Effector memory CD4-positive, alpha-beta T cell (primary cell): ENCODE data around the gene ZKSCAN5.
"Not testable (repeated sequence)": the region's sequence is repeated elsewhere in the genome, so short reads cannot be mapped to it uniquely, and the experiment has no call there.

Experiments
- DNase-seq, 3 donors: peaks; one replicate each; pipeline ENCODE4 v3.0.0-alpha.2; 2020
- H3K27ac ChIP-seq: 2 replicates; pipeline ENCODE4 v1.7.0; 2013; ENCODE audit warnings: mild to moderate bottlenecking, low read length, moderate library complexity; ENCODE audit not compliant: insufficient read depth, poor library complexity, severe bottlenecking
- H3K27me3 ChIP-seq: replicated peaks from 2 replicates; pipeline ENCODE4 v1.7.0; 2013; ENCODE audit warnings: mild to moderate bottlenecking, low read length; ENCODE audit not compliant: insufficient read depth, control insufficient read depth, poor library complexity, severe bottlenecking
- H3K36me3 ChIP-seq: 2 replicates; pipeline ENCODE4 v1.7.0; 2013; ENCODE audit warnings: mild to moderate bottlenecking, low read length, moderate library complexity; ENCODE audit not compliant: control insufficient read depth, insufficient read depth
- H3K4me1 ChIP-seq: 2 replicates; pipeline ENCODE4 v1.7.0; 2013; ENCODE audit warnings: low read length, mild to moderate bottlenecking; ENCODE audit not compliant: control insufficient read depth, insufficient read depth, poor library complexity, severe bottlenecking
- H3K4me3 ChIP-seq: 2 replicates; pipeline ENCODE4 v1.7.0; 2013; ENCODE audit warnings: low read length, low read depth, mild to moderate bottlenecking; ENCODE audit not compliant: insufficient read depth, poor library complexity, severe bottlenecking
- H3K9me3 ChIP-seq: 2 replicates; pipeline ENCODE4 v1.7.0; 2013; ENCODE audit warnings: mild to moderate bottlenecking, low read length, moderate library complexity; ENCODE audit not compliant: control insufficient read depth

Gene ZKSCAN5

DNA sequence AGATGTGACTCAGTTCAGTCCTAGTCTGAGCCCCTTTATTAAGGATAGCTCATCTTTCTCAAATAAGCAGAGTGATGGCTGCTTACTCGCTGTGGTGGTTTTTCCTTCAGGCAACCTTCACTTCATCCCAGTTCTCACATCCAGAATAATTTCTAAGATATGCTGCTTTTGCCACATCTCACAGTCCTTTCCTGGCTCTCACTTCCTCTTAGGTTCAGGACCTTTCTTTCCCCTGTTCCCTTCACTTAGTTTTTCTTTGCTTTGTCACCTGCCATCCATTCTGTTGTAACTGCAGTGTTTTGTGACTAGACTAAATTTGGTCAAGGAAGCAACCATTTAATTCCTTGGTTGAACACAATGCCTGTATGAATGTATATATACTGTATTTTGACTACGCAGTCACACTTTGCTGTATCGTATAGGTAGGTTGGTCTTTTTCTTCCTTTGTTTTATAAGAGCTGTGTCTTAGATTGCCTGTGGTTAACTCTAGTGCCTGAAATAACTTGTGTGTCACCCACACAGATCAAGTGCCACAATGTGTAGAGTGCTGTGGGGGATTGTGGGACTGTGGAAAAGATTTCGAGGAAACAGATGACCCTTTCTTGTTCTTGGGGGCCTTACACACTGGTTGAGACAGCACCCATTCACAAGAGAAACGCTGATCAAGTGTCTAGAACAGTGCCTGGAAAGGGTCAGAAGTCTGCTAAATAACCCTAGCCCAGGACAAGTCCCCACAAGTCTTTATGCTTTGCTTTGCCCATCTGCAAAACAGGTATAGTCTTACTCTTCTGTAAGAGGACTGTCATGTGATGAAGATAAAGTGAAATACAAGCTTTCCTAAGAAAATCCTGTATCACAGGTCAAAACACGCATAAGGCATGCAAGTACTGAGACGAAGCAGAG lies 56.6 kb downstream of the ZKSCAN5 start:
- no peak for DNase-seq
- H3K4me3 ChIP-seq: no peak overlapping the region
- no peak overlapping the region for H3K27ac ChIP-seq
- H3K36me3 ChIP-seq: peaks cover 57% of the 10 kb centered on the region
- no peaks in the 10 kb centered on the region for H3K27me3 ChIP-seq
- H3K4me1 ChIP-seq: peaks cover 13% of the 10 kb centered on the region
- no peaks in the 10 kb centered on the region for H3K9me3 ChIP-seq

GRCh38 chr7:99561737-99562051 lies 57.2 kb downstream of the ZKSCAN5 start:
- H3K27ac ChIP-seq: no peak overlapping the region

DNA sequence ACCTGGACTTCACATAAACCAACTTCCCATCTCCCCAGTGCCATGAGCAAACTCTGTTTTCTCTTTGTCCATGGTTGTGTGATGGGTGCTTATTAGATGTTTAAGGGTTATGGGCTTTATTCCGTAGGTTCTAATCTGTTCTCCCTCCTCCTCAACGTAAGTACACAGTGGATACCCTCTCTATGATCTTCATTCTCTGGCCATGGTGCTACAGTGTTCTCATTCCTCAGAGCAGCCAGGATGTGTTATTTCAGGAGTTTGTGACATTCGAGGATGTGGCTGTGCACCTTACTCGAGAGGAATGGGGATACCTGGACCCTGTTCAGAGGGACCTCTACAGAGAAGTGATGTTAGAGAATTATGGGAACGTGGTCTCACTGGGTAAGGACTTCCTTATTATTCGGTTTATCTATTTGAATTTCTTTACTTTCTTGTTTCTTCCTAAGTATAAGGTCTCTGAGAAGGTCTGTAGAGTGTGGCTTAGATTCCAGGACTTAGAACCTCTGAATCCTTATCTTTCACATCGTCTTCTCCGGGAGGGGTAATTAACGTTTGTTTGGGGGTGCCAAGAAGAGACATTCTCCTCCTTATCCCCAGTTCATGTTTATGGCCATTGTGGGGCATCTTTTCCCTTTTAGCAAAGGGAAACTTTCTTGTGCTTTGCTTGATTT lies 57.8 kb downstream of the ZKSCAN5 start:
- Histone ChIP-seq H3K9me3 (no peaks in the 10 kb centered on the region), H3K27ac (no peak overlapping the region), H3K27me3 (no peaks in the 10 kb centered on the region), H3K4me3 (no peak overlapping the region), H3K4me1 (peaks cover 9% of the 10 kb centered on the region), H3K36me3 (peaks cover 59% of the 10 kb centered on the region)
- DNase-seq: no peak

More at GRCh38 chr7:99561737-99562051, 57.2 kb downstream of the ZKSCAN5 start:
- no peak overlapping the region for H3K4me3 ChIP-seq
- no peaks in the 10 kb centered on the region for H3K27me3 ChIP-seq
- DNase-seq: no peak
- H3K36me3 ChIP-seq: peaks cover 59% of the 10 kb centered on the region
- no peaks in the 10 kb centered on the region for H3K9me3 ChIP-seq
- peaks cover 13% of the 10 kb centered on the region for H3K4me1 ChIP-seq

DNA sequence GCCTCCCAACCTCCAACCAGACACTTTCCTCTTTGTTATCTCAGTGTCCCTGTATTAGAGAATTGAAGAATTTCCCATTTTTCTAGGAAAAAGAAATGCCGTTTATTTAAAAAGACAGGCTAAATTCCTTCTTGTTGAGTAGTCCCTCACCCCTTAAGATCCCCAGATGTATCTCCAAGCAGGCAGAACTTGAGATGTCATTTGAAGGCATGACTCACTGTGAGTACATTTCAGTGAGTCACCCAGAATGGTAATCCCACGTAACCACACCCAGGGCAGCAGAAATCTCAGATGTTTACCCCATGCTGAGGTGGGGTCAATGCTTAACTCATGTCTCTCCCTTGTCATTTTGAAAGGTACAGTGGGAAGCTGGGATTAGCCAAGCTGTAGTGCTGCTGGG lies 58.4 kb downstream of the ZKSCAN5 start:
- H3K27me3 ChIP-seq: no peaks in the 10 kb centered on the region
- peaks cover 3% of the 10 kb centered on the region for H3K4me1 ChIP-seq
- no peaks in the 10 kb centered on the region for H3K9me3 ChIP-seq
- no peak overlapping the region for H3K27ac ChIP-seq
- peaks cover 59% of the 10 kb centered on the region for H3K36me3 ChIP-seq
- DNase-seq: no peak
- no peak overlapping the region for H3K4me3 ChIP-seq

- no peak for DNase-seq
- H3K27ac ChIP-seq: no peak overlapping the region
- H3K27me3 ChIP-seq: no peaks in the 10 kb centered on the region
- H3K9me3 ChIP-seq: no peaks in the 10 kb centered on the region
- peaks cover 3% of the 10 kb centered on the region for H3K4me1 ChIP-seq
- peaks cover 60% of the 10 kb centered on the region for H3K36me3 ChIP-seq
- H3K4me3 ChIP-seq: no peak overlapping the region
Measured at GRCh38 chr7:99563650-99564049, 59.2 kb downstream of the ZKSCAN5 start.

DNA sequence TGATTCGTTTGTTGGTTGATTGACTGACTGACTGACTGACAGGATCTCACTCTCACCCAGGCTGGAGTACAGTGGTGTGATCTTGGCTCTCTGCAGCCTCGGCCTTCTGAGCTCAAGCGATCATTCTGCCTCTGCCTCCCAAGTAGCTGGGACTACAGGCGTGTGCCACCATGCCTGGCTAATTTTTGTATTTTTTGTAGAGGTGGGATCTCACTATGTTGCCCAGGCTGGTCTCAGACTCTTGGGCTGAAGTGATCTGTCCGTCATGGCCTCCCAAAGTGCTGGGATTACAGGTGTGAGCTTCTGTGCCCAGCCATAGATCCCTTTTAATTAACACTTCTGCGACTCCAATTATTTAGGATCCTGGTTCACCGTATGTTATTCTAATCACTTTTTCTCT lies 64.3 kb downstream of the ZKSCAN5 start:
- not testable (repeated sequence) for H3K4me3 ChIP-seq, H3K27ac ChIP-seq, H3K9me3 ChIP-seq, DNase-seq, H3K27me3 ChIP-seq, H3K4me1 ChIP-seq
- H3K36me3 ChIP-seq: peaks cover 42% of the 10 kb centered on the region

- H3K4me3 ChIP-seq: no peak overlapping the region
- peaks cover 18% of the 10 kb centered on the region for H3K36me3 ChIP-seq
- no peaks in the 10 kb centered on the region for H3K27me3 ChIP-seq
- no peak overlapping the region for H3K27ac ChIP-seq
- DNase-seq: no peak
- H3K4me1 ChIP-seq: no peaks in the 10 kb centered on the region
- no peaks in the 10 kb centered on the region for H3K9me3 ChIP-seq
Measured at GRCh38 chr7:99571768-99572167, 67.3 kb downstream of the ZKSCAN5 start.

- Histone ChIP-seq H3K27ac (no peak overlapping the region), H3K4me1 (no peaks in the 10 kb centered on the region), H3K4me3 (no peak overlapping the region), H3K27me3 (no peaks in the 10 kb centered on the region), H3K9me3 (no peaks in the 10 kb centered on the region), H3K36me3 (peaks cover 18% of the 10 kb centered on the region)
- DNase-seq: no peak
Measured at GRCh38 chr7:99573257-99573656, 68.8 kb downstream of the ZKSCAN5 start.

DNA sequence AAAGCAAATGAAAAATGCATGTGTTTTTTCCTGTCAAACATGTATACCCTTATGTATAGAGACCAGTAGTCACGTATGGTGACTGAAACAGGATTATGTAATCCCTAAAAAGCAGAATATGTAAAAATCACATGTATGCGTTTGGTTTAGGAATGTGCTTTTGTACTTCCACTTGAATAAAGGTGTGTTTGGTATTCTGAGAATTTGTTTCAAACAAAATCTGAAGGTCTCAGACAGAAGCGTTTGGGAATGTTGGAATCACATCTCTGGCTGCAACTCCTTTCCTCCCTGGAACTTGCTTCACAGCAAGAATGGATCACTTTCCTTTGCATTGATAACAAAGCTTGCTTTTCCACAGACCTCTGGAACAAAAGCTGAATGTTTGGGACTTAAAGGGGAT lies 71.8 kb downstream of the ZKSCAN5 start:
- H3K4me3 ChIP-seq: no peak overlapping the region
- no peaks in the 10 kb centered on the region for H3K27me3 ChIP-seq
- no peak for DNase-seq
- H3K27ac ChIP-seq: no peak overlapping the region
- H3K36me3 ChIP-seq: peaks cover 13% of the 10 kb centered on the region
- peaks cover 11% of the 10 kb centered on the region for H3K4me1 ChIP-seq
- H3K9me3 ChIP-seq: no peaks in the 10 kb centered on the region

GRCh38 chr7:99579281-99579955 lies 75.0 kb downstream of the ZKSCAN5 start:
- Histone ChIP-seq H3K4me1 (peaks cover 11% of the 10 kb centered on the region), H3K9me3 (no peaks in the 10 kb centered on the region), H3K36me3 (no peaks in the 10 kb centered on the region), H3K4me3 (peak overlapping the region; percentile 67), H3K27me3 (no peaks in the 10 kb centered on the region), H3K27ac (no peak overlapping the region)
- DNase-seq: no peak
